OCI-LY3 (cell line): ENCODE data around the gene ASCC2.

Experiments
- EZH2phosphoT487 ChIP-seq: fragments of 200-600 bp; shearing (Covaris generic); IDR thresholded peaks from 2 replicates; pipeline ENCODE4 v1.6.1; 2018; ENCODE audit warnings: antibody characterized with exemption, mixed run types, low read depth
- TF ChIP-seq, protein P1 (sequence below): fragments of 200-600, 300-600 bp; sonication (generic); IDR thresholded peaks from 2 replicates; pipeline ENCODE4 v1.5.1; 2014; ENCODE audit warnings: antibody characterized with exemption, low read length, low read depth

DNA sequence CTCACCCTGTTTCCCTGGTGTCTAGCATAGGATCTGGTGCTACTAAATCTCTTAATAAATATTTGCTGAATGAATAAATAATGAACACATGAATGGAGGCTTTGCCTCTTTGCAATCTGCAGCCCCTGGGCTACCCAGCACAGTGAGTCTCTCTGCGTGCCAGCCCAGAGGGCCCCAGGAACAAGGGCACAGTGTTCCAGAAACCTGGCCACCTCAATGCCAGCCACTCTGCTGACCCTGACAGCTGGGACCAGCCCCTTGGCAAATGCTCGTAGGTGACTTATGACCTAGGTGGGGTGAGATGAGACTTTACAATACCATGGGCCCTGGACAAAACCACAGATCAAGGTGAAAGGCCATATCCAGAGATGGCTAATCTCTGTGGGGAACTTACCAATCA is 39.3 kb downstream of the ASCC2 start:
- TF ChIP-seq, protein P1, sequence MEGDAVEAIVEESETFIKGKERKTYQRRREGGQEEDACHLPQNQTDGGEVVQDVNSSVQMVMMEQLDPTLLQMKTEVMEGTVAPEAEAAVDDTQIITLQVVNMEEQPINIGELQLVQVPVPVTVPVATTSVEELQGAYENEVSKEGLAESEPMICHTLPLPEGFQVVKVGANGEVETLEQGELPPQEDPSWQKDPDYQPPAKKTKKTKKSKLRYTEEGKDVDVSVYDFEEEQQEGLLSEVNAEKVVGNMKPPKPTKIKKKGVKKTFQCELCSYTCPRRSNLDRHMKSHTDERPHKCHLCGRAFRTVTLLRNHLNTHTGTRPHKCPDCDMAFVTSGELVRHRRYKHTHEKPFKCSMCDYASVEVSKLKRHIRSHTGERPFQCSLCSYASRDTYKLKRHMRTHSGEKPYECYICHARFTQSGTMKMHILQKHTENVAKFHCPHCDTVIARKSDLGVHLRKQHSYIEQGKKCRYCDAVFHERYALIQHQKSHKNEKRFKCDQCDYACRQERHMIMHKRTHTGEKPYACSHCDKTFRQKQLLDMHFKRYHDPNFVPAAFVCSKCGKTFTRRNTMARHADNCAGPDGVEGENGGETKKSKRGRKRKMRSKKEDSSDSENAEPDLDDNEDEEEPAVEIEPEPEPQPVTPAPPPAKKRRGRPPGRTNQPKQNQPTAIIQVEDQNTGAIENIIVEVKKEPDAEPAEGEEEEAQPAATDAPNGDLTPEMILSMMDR, result no peak
- no peak for TF ChIP-seq EZH2phosphoT487
